Measurements from ENCODE around the gene CRTAP.

CRTAP gene

GRCh38 chr3:33166095-33166494, 52.3 kb downstream of the CRTAP start:
- DNase-seq (ENCODE audit: extremely low read depth, low read depth) = no peak
- TF ChIP-seq CTCF (IDR thresholded peaks at IDR 0.05; ENCODE audit: low read depth, low read length) = no peak

GRCh38 chr3:33167284-33167683, 53.5 kb downstream of the CRTAP start:
- no peak for DNase-seq (ENCODE audit: extremely low read depth, low read depth)
- TF ChIP-seq CTCF (IDR thresholded peaks at IDR 0.05; ENCODE audit: low read depth, low read length) = no peak

GRCh38 chr3:33167716-33168336, 54.0 kb downstream of the CRTAP start:
- no peak for TF ChIP-seq CTCF (IDR thresholded peaks at IDR 0.05; ENCODE audit: low read depth, low read length)
- no peak for DNase-seq (ENCODE audit: extremely low read depth, low read depth)

GRCh38 chr3:33170531-33170930, 56.7 kb downstream of the CRTAP start:
- DNase-seq (ENCODE audit: extremely low read depth, low read depth) = no peak
- TF ChIP-seq CTCF (IDR thresholded peaks at IDR 0.05; ENCODE audit: low read depth, low read length) = no peak

GRCh38 chr3:33171580-33171979, 57.8 kb downstream of the CRTAP start:
- TF ChIP-seq CTCF (IDR thresholded peaks at IDR 0.05; ENCODE audit: low read depth, low read length) = no peak
- DNase-seq (ENCODE audit: extremely low read depth, low read depth) = no peak

- no peak for TF ChIP-seq CTCF (IDR thresholded peaks at IDR 0.05; ENCODE audit: low read depth, low read length)
- no peak for DNase-seq (ENCODE audit: extremely low read depth, low read depth)
Observed at GRCh38 chr3:33173103-33173502, 59.3 kb downstream of the CRTAP start.

- no peak for DNase-seq (ENCODE audit: extremely low read depth, low read depth)
- no peak for TF ChIP-seq CTCF (IDR thresholded peaks at IDR 0.05; ENCODE audit: low read depth, low read length)
Observed at GRCh38 chr3:33173672-33174071, 59.9 kb downstream of the CRTAP start.

All from AG09319 (cell line).